WERI-Rb-1 (cell line): ENCODE results near the gene SH3PXD2A.
A peak's percentile ranks its signal among the peaks of the same experiment; 100 is the strongest.

ENCODE experiments used
- DNase-seq: peaks from one replicate; pipeline ENCODE4 v3.0.0-alpha.2; 2020
- H3K27ac ChIP-seq: fragments of 250-450 bp; sonication (Bioruptor Pico); 2 replicates; pipeline ENCODE4 v1.5.1; 2020; ENCODE audit warnings: mild to moderate bottlenecking, moderate library complexity
- H3K27me3 ChIP-seq: fragments of 250-450 bp; sonication (Bioruptor Pico); 2 replicates; pipeline ENCODE4 v1.5.1; 2021; ENCODE audit warnings: mild to moderate bottlenecking, low read depth, moderate library complexity; ENCODE audit not compliant: insufficient read depth, severe bottlenecking
- H3K36me3 ChIP-seq: fragments of 250-450 bp; sonication (Bioruptor Pico); 2 replicates; pipeline ENCODE4 v1.5.1; 2020; ENCODE audit warnings: mild to moderate bottlenecking, moderate library complexity
- H3K4me3 ChIP-seq: 2 replicates; pipeline ENCODE4 v1.5.1; 2011; ENCODE audit warnings: low read depth, mild to moderate bottlenecking, control low read depth, low read length
- H3K9me3 ChIP-seq: fragments of 250-450 bp; sonication (Bioruptor Pico); 2 replicates; pipeline ENCODE4 v1.5.1; 2021; ENCODE audit warnings: mild to moderate bottlenecking, moderate library complexity; ENCODE audit not compliant: severe bottlenecking
- CTCF ChIP-seq: IDR thresholded peaks from 2 replicates; pipeline ENCODE4 v1.5.1; 2011; ENCODE audit warnings: low read depth, mild to moderate bottlenecking, control low read depth, inconsistent platforms, low read length

SH3PXD2A gene

GRCh38 chr10:103828107-103828506 lies 27.3 kb downstream of the SH3PXD2A start:
- Histone ChIP-seq H3K36me3 (no peaks in the 10 kb centered on the region), H3K27ac (peak overlapping the region; percentile 12; the same call in 1 of the 2 replicates), H3K4me3 (no peak overlapping the region), H3K27me3 (no peaks in the 10 kb centered on the region), H3K9me3 (peaks cover 2% of the 10 kb centered on the region)
- DNase-seq, result peak; percentile 52
- no peak for TF ChIP-seq CTCF

- Histone ChIP-seq H3K27ac (no peak overlapping the region), H3K36me3 (no peaks in the 10 kb centered on the region), H3K27me3 (no peaks in the 10 kb centered on the region), H3K4me3 (no peak overlapping the region), H3K9me3 (no peaks in the 10 kb centered on the region)
- no peak for DNase-seq
- no peak for TF ChIP-seq CTCF
These were observed 28.5 kb downstream of the SH3PXD2A start for GRCh38 chr10:103826885-103827284.

- H3K27ac ChIP-seq, result no peak overlapping the region
- no peaks in the 10 kb centered on the region for H3K36me3 ChIP-seq
- DNase-seq, result no peak
- H3K4me3 ChIP-seq, result no peak overlapping the region
- H3K9me3 ChIP-seq, result no peaks in the 10 kb centered on the region
- TF ChIP-seq CTCF, result no peak
- H3K27me3 ChIP-seq, result no peaks in the 10 kb centered on the region
These were observed 31.1 kb downstream of the SH3PXD2A start for GRCh38 chr10:103824281-103824680.

- TF ChIP-seq CTCF, result no peak
- no peak for DNase-seq
- Histone ChIP-seq H3K27me3 (no peaks in the 10 kb centered on the region), H3K27ac (no peak overlapping the region), H3K36me3 (no peaks in the 10 kb centered on the region), H3K9me3 (no peaks in the 10 kb centered on the region), H3K4me3 (no peak overlapping the region)
These were observed 31.6 kb downstream of the SH3PXD2A start for GRCh38 chr10:103823706-103824272.

- DNase-seq, result no peak
- no peaks in the 10 kb centered on the region for H3K36me3 ChIP-seq
- no peak overlapping the region for H3K27ac ChIP-seq
- no peak overlapping the region for H3K4me3 ChIP-seq
- TF ChIP-seq CTCF, result no peak
- H3K9me3 ChIP-seq, result no peaks in the 10 kb centered on the region
- H3K27me3 ChIP-seq, result no peaks in the 10 kb centered on the region
These were observed 32.6 kb downstream of the SH3PXD2A start for GRCh38 chr10:103822800-103823199.

GRCh38 chr10:103822107-103822716 lies 33.2 kb downstream of the SH3PXD2A start:
- no peak for DNase-seq
- no peak for TF ChIP-seq CTCF
- Histone ChIP-seq H3K36me3 (no peaks in the 10 kb centered on the region), H3K4me3 (no peak overlapping the region), H3K27ac (no peak overlapping the region), H3K9me3 (no peaks in the 10 kb centered on the region), H3K27me3 (no peaks in the 10 kb centered on the region)
